PC-3 (cell line): ENCODE results near the gene WFDC1.

Experiments used
- CTCF ChIP-seq: fragments of 300-600 bp; sonication (generic); conservative IDR thresholded peaks from 2 replicates; pipeline ENCODE4 v1.5.1; 2017; ENCODE audit warnings: antibody characterized with exemption, low read depth, mild to moderate bottlenecking, low read length
- EZH2 ChIP-seq: fragments of 300-600 bp; sonication (generic); IDR thresholded peaks from one replicate; pipeline ENCODE4 v1.6.1; 2017; ENCODE audit warnings: antibody characterized with exemption, mild to moderate bottlenecking, low read length; ENCODE audit not compliant: unreplicated experiment

GRCh38 chr16:84245956-84246678 lies 48.6 kb upstream of the WFDC1 start:
- TF ChIP-seq CTCF (no peak), EZH2 (no peak)
